GM12875 (cell line): ENCODE measurements around the gene F7.

ENCODE experiments used
- H3K4me3 ChIP-seq: one replicate; pipeline ENCODE4 v1.5.1; 2011; ENCODE audit warnings: low read depth, low read length, control low read depth
- TF ChIP-seq, protein P1 (sequence below): IDR thresholded peaks from 2 replicates; pipeline ENCODE4 v1.5.1; 2011; ENCODE audit warnings: low read depth, mild to moderate bottlenecking, control low read depth, inconsistent platforms, low read length, moderate library complexity, borderline replicate concordance; ENCODE audit not compliant: insufficient read depth

Gene F7

DNA sequence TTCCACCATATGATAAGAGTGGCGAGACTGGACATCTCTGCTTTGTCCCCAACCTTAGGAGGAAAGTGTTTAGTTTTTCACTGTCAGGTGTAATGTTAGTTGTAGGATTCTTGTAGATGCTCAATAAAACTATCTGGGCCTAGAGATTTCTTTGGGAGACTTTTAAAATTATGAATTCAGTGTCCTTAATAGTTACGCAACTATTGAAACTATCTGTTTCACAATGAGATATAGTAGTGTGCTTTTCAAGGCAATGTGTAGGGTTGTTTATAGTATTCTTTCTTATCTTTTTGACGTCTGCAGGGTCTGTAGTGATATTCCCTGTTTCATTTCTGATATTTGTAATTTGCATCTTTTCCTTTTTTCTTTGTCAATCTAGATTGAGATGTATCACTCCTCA lies 33.2 kb upstream of the F7 start:
- TF ChIP-seq, protein P1, sequence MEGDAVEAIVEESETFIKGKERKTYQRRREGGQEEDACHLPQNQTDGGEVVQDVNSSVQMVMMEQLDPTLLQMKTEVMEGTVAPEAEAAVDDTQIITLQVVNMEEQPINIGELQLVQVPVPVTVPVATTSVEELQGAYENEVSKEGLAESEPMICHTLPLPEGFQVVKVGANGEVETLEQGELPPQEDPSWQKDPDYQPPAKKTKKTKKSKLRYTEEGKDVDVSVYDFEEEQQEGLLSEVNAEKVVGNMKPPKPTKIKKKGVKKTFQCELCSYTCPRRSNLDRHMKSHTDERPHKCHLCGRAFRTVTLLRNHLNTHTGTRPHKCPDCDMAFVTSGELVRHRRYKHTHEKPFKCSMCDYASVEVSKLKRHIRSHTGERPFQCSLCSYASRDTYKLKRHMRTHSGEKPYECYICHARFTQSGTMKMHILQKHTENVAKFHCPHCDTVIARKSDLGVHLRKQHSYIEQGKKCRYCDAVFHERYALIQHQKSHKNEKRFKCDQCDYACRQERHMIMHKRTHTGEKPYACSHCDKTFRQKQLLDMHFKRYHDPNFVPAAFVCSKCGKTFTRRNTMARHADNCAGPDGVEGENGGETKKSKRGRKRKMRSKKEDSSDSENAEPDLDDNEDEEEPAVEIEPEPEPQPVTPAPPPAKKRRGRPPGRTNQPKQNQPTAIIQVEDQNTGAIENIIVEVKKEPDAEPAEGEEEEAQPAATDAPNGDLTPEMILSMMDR = no peak
- no peak overlapping the region for H3K4me3 ChIP-seq

DNA sequence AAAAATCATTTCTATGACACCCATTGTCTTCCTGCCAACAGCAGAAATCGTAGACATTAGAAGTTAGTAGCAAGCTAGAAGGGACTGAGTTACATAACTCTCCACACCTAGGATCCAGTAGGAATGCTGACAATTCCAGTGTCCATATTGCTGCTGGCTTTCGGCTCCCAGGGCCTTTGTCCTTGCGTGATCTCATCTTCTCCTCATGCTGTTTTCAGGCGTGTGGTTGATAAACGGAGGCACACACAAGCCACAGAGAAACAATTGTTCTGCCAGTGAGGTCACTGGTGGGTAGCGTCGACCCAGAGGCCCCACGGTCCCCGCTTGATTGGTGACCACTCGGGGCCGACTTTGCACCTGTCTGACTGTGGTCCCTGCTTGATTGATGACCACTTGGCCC lies 31.6 kb upstream of the F7 start:
- no peak overlapping the region for H3K4me3 ChIP-seq
- TF ChIP-seq, protein P1 = no peak

DNA sequence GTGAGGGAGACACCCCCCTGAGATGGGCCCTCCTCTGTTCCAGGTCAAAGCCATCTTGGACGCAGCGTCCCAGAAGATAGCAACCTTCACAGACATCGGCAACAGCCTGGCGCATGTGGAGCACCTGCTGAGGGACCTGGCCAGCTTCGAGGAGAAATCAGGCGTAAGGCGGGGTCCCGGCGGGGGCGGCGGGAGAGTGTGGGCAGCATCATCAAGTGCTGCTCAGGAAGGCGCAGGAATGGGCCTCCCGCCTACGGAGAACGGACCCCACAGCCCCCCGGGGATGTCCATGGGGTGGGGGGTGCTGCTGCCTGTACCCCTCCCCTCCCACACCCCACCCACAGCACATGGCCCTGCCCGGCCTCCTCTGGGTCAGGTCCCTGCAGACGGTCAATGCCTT lies 31.2 kb upstream of the F7 start:
- no peak overlapping the region for H3K4me3 ChIP-seq
- TF ChIP-seq, protein P1 = no peak

DNA sequence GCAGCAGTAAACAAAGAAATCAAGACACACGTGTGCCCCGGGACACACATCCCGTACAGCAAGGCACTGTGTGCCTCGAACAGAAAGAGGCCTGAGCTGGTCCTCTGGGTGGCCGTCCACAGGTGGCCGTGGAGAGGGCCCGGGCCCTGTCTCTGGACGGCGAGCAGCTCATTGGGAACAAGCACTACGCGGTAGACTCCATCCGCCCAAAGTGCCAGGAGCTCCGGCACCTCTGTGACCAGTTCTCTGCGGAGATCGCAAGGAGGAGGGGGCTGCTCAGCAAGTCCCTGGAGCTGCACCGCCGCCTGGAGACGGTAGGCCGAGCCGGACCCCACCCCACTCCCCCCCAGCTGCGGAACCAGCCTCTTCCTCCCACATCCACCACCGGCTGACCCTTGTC lies 30.7 kb upstream of the F7 start:
- TF ChIP-seq, protein P1 = no peak
- no peak overlapping the region for H3K4me3 ChIP-seq

DNA sequence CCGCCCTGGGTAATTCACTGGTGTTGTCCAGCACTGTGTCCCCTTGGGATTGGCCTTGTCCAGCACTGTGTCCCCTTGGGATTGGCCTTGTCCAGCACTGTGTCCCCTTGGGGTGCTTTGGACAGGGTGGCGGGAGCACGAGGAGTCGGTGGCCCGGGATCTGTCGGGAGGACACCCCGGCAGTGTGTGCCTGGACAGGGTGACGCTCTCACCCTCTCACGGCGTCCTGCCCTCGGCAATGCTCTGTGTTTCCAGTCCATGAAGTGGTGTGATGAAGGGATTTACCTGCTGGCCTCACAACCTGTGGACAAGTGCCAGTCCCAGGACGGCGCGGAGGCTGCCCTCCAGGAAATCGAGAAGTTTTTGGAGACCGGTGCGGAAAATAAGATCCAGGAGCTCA lies 29.9 kb upstream of the F7 start:
- TF ChIP-seq, protein P1 = no peak
- H3K4me3 ChIP-seq = no peak overlapping the region

DNA sequence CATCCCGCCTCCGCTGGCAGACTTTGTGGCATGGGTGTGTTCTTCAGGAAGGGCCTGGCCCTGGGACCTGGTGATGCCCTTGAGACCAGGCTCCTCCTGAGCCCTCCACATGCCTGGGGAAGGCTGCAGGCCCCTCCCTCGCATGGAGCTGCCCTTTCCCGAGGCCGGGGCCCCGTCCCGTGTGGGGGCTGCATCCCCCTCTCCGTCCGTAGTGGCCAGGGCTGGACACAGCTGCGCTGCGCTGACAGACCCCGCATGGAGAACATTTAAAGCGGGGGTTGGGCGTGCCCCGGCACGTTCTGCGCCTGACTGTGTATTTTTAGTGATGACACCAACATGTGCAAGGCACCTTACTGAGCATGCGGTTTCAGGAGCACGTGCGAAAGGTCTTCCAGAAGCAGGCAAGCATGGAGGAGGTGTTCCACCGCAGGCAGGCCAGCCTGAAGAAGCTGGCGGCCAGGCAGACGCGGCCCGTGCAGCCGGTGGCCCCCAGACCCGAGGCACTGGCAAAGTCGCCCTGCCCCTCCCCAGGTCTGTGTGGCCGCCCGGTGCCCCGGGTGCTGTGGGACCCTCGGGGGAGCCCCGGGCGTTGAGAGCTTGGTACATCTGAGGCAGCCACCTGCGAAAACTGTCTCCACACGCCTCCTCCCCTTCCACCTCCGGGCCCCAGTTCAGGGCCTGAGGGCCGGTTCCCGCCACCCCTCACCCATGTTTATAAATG lies 28.8 kb upstream of the F7 start:
- TF ChIP-seq, protein P1 = no peak
- no peak overlapping the region for H3K4me3 ChIP-seq

DNA sequence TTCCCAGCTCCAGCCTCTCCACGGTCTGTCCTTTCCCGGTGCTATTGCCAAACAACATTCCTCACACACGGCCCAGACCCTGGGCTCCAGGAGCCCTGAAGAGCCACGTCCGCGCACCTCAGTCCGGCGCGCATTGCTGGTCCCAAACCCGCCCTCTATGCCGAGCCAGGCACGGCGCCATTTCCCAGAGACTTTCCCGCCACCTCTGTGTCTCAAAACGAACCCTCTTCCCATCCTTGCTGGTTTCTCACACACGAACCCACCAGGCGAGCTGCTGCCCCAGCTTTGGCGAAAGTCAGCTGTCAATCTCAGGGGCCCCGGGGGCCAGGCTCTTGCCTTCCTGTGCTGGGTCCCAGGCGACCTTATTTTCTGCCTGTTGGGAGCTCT lies 28.0 kb upstream of the F7 start:
- no peak overlapping the region for H3K4me3 ChIP-seq
- TF ChIP-seq, protein P1 = no peak
